Suprapubic skin (tissue), 3 donors: ENCODE results near the gene MCOLN2.

Experiments used
- POLR2A ChIP-seq, 2 donors: fragments of 450-650 bp; IDR thresholded peaks; one replicate each; pipeline ENCODE4 v1.6.1; 2017; ENCODE audit warnings: antibody characterized with exemption in 2 of 2, mild to moderate bottlenecking in 2 of 2, moderate library complexity in 2 of 2
- TF ChIP-seq, protein P1 (sequence below), 2 donors: fragments of 200-600 bp in 1 of 2; fragments of 450-650 bp in 1 of 2; sonication (generic) in 1 of 2; IDR thresholded peaks; one replicate each; pipeline ENCODE4 v1.5.1; 2016 to 2019; ENCODE audit warnings: antibody characterized with exemption in 2 of 2, mild to moderate bottlenecking in 1 of 2, moderate library complexity in 1 of 2

DNA sequence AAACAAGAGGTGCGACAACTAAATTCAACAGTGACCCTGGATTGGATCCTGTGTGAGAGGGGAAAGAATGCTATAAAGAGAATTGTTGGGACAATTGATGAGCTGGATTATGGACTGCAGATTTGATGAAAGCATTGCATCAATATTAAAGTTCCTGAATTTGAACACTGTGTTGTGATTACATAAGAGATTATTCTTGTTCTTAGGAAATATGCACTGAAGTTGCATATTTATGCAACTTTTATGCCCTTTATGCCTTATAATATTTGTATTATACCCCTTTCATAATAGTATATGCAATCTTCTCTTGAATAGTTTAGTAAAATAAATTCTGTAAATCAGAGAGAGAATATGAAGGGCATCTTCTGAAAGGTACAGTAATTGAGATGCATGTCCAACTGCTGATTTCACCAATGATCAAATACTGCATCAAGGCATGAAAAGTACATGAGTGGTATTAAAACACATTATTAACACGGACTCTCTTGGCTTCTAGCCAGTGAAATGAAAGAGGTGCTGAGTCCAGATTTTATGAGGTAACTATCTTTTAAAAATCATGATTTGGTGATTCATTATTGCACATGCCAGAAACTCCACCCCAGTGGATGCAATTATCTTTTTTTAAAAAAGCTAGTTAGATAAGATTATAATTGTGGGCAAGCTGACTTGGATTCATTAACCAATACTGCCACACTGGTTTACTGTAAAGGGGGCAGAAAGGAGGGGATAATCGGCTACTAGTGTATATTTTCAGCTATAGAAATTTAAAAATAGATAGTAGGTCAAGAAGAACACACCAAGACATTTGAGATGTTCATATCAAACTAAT lies 84.0 kb downstream of the MCOLN2 start:
- TF ChIP-seq, protein P1, sequence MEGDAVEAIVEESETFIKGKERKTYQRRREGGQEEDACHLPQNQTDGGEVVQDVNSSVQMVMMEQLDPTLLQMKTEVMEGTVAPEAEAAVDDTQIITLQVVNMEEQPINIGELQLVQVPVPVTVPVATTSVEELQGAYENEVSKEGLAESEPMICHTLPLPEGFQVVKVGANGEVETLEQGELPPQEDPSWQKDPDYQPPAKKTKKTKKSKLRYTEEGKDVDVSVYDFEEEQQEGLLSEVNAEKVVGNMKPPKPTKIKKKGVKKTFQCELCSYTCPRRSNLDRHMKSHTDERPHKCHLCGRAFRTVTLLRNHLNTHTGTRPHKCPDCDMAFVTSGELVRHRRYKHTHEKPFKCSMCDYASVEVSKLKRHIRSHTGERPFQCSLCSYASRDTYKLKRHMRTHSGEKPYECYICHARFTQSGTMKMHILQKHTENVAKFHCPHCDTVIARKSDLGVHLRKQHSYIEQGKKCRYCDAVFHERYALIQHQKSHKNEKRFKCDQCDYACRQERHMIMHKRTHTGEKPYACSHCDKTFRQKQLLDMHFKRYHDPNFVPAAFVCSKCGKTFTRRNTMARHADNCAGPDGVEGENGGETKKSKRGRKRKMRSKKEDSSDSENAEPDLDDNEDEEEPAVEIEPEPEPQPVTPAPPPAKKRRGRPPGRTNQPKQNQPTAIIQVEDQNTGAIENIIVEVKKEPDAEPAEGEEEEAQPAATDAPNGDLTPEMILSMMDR (IDR thresholded peaks at IDR 0.05) = no peak
- TF ChIP-seq POLR2A (IDR thresholded peaks at IDR 0.05) = no peak
